AG04450 (cell line): ENCODE data around the gene BUD13. TPM values are rescaled to one million over a fixed set of nuclear protein-coding genes. Genes with fewer than 3 reads are reported as not detected.
A peak's percentile ranks its signal among the peaks of the same experiment; 100 is the strongest.
"Not testable (repeated sequence)": the region's sequence is repeated elsewhere in the genome, so short reads cannot be mapped to it uniquely, and the experiment has no call there.

Source experiments
- CTCF ChIA-PET: fragments of 300-600, 350-600 bp; formaldehyde crosslinking; extraction: SDS; loops from one replicate; lab custom pipeline; 2022; ENCODE audit warnings: antibody characterized with exemption, inconsistent platforms; lab: Charles Lee
- POLR2A ChIA-PET: fragments of 350-600 bp; formaldehyde crosslinking; extraction: SDS; loops from one replicate; lab custom pipeline; 2021; ENCODE audit warnings: antibody characterized with exemption, inconsistent platforms; lab: Yijun Ruan, JAX
- DNase-seq: peaks from one replicate; pipeline ENCODE4 v3.0.0-alpha.2; 2011; ENCODE audit warnings: low read depth, low spot score
- H3K27ac ChIP-seq: one replicate; pipeline ENCODE4 v1.5.1; 2012; ENCODE audit warnings: low read depth, low read length, control low read depth
- H3K27me3 ChIP-seq: one replicate; pipeline ENCODE4 v1.6.0; 2012; ENCODE audit warnings: low read length; ENCODE audit not compliant: control insufficient read depth, insufficient read depth
- H3K4me3 ChIP-seq: 2 replicates; pipeline ENCODE4 v1.5.1; 2011; ENCODE audit warnings: mild to moderate bottlenecking, low read depth, low read length, control low read depth
- H3K9me3 ChIP-seq: 2 replicates; pipeline ENCODE4 v1.5.1; 2012; ENCODE audit warnings: low read length; ENCODE audit not compliant: control insufficient read depth, insufficient read depth
- CTCF ChIP-seq: IDR thresholded peaks from 2 replicates; pipeline ENCODE4 v1.5.1; 2011; ENCODE audit warnings: low read depth, low read length, control low read depth, inconsistent platforms
- polyA plus RNA-seq: library from polyadenylated mRNA; depleted of rRNA; stranded (reverse); fragments of >200 nt; gene quantifications from 2 replicates; pipeline ENCODE4 v1.2.3, GENCODE V29; 2011

The BUD13 gene
- polyA plus RNA-seq, 1 experiment: 12.3 TPM

DNA sequence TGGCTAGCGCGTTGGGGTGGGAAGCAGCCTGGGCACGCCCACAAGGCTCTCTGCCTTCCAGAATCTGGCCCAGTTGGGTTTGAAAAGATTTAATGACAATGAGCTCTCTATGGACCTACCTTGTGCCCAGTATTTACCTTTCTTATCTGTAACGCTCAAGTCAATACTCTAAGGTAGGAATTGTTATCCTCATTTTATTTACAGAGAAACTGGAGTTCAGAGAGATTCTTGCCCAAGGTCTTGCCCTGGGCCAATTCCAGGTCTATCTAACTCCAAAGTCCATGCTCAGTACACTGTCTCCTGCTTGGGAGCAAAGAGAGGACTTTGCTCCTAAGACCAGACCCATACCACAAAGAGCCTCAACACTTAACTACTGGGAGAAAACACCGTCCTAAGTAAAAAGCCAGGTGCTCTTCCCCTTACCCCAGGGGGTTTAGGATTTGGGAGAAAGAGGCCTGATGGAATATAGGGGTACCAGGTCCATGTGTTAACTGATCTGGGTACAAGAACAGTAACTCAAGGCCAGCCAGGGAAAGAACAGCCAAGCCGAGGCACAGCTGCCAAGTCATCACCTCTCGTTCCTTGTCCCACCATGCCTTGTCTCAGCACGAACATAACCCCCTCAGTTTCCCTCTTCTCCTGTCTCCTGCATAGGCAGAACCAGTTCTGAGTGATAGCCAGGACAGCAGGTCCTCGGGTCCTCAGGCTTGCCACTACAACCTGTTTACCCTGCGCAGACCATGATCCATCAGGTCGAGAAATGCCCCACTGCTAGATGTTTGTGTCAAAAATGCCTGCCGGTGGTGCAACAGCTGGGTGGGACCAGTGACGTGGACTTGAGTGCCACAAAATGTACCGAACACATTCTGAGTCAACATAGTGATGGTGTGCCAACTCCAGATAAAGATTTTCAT is 35.7 kb upstream of the BUD13 start:
- no peak overlapping the region for H3K4me3 ChIP-seq
- ChIA-PET POLR2A (no interaction called here), CTCF (interaction anchor here (2.2 kb wide), 1 partner anchor 18 kb away, joined by 7 read pairs; the partner anchor contains the start of gene APOA5)
- H3K9me3 ChIP-seq: no peaks in the 10 kb centered on the region
- peaks cover 12% of the 10 kb centered on the region for H3K27me3 ChIP-seq
- no peak overlapping the region for H3K27ac ChIP-seq
- no peak for DNase-seq
- TF ChIP-seq CTCF: no peak

DNA sequence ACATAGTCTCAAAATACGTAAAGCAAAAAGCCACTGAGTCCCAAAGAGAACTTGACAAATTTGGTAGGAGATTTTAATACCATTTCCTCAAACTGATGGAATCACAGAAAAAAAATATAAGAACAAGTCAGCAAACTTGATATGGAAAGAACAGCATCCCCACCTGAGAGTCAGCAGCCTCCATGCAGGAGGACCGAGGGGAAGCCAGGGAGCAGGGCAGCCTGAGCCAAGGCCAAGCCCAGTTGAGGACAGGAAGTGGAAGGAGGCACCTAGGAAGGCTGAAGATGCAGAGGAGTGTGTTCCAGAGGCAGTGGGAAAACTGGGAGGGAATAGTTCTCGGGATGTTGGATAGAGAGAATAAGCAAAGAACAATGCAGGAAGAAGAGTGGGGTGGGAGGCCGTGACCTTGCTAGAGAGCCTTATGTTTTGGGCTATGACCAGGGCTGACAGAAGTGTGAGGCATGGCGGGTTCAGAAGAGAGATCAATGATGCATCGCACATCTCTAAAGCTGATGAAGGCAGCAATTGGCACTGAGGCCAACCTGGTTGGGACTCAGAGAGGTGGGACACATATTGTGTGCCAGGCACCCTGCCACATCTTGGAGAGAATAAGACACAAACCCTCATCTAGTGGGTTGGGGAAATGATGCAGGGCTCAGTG is 34.9 kb upstream of the BUD13 start:
- Histone ChIP-seq H3K27me3 (peaks cover 17% of the 10 kb centered on the region), H3K4me3 (no peak overlapping the region), H3K9me3 (no peaks in the 10 kb centered on the region), H3K27ac (peak overlapping the region; percentile 11)
- no peak for DNase-seq
- ChIA-PET POLR2A (no interaction called here), CTCF (interaction anchor here (2.2 kb wide), 1 partner anchor 17 kb away, joined by 7 read pairs; the partner anchor contains the start of gene APOA5)
- TF ChIP-seq CTCF: no peak

DNA sequence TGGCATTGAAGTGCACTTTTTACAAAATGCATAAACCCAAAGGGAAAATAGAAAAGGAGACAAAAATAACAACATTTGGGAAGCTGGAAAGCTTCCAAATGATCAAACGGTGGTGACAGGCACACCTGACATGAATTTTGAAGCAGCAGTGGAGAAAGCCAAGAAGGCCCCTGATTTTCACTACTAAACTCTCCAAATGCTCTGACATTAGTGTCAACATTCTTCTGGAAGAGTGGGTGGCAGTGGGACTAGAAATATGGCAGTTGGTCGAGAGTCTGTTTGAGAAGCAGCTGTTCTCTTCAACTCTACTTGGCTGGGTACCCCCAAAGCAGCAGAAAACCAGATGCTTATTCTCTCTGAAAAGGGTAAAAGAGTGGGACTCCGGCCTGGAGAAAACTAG is 31.2 kb upstream of the BUD13 start:
- DNase-seq: no peak
- ChIA-PET CTCF (no interaction called here), POLR2A (no interaction called here)
- no peaks in the 10 kb centered on the region for H3K9me3 ChIP-seq
- H3K27ac ChIP-seq: no peak overlapping the region
- TF ChIP-seq CTCF: no peak
- H3K27me3 ChIP-seq: peaks cover 19% of the 10 kb centered on the region
- H3K4me3 ChIP-seq: no peak overlapping the region

DNA sequence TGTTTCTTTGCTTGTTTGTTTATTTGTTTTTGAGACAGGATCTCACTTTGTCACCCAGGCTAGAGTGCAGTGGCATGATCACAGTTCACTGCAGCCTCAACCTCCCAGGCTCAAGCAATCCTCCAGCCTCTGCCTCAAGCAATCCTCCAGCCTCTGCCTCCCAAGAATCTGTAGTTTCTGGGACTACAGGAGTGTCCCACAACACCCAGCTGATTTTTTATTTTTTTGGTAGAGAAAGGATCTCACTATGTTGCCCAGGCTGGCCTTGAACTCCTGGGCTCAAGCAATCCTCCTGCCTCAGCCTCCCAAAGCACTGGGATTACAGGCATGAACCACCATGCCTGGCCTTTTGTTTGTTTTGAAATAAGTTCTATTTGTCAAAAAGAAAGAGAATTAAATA is 28.9 kb upstream of the BUD13 start:
- H3K4me3 ChIP-seq, CTCF ChIA-PET, POLR2A ChIA-PET: not testable (repeated sequence)

GRCh38 chr11:116800610-116801009 is 27.8 kb upstream of the BUD13 start:
- CTCF ChIA-PET: interaction anchor here (0.6 to 2.5 kb wide), 4 partner anchors 9 to 380 kb away, joined by 3 to 10 read pairs (median 6); partner anchors contain the start of genes APOA1 and APOA5

More for the DNA sequence above, 28.9 kb upstream of the BUD13 start:
- not testable (repeated sequence) for H3K9me3 ChIP-seq, DNase-seq, H3K27ac ChIP-seq
- H3K27me3 ChIP-seq: peaks cover 19% of the 10 kb centered on the region

More at GRCh38 chr11:116800610-116801009, 27.8 kb upstream of the BUD13 start:
- no peak for TF ChIP-seq CTCF
- Histone ChIP-seq H3K9me3 (no peaks in the 10 kb centered on the region), H3K27me3 (peaks cover 14% of the 10 kb centered on the region), H3K4me3 (no peak overlapping the region), H3K27ac (no peak overlapping the region)
- no peak for DNase-seq
- POLR2A ChIA-PET: no interaction called here
